Thymus (tissue), 11 donors: ENCODE results near the gene GLTP. TPM values are rescaled to one million over a fixed set of nuclear protein-coding genes. Genes with fewer than 3 reads are reported as not detected.

Source experiments
- DNase-seq, 9 donors: peaks; one replicate each; pipeline ENCODE4 v3.0.0-alpha.2; 2013; ENCODE audit warnings: low spot score in 9 of 9, low read depth in 6 of 9, missing footprints in 1 of 9
- H3K27ac ChIP-seq, 2 donors: one replicate each; pipeline ENCODE4 v1.5.1; 2013; ENCODE audit warnings: control low read depth in 1 of 2, low read depth in 1 of 2, low read length in 1 of 2, mild to moderate bottlenecking in 1 of 2, moderate library complexity in 1 of 2
- H3K27me3 ChIP-seq, 2 donors: one replicate each; pipeline ENCODE4 v1.5.1; 2013; ENCODE audit warnings: low read length in 1 of 2; ENCODE audit not compliant: control insufficient read depth in 2 of 2, insufficient read depth in 1 of 2
- H3K36me3 ChIP-seq, 2 donors: one replicate each; pipeline ENCODE4 v1.5.1; 2013; ENCODE audit warnings: low read length in 1 of 2, mild to moderate bottlenecking in 1 of 2, moderate library complexity in 1 of 2; ENCODE audit not compliant: control insufficient read depth in 2 of 2, insufficient read depth in 2 of 2
- H3K4me1 ChIP-seq, 2 donors: one replicate each; pipeline ENCODE4 v1.5.1; 2013; ENCODE audit warnings: low read length in 2 of 2; ENCODE audit not compliant: control insufficient read depth in 2 of 2, insufficient read depth in 2 of 2
- H3K4me3 ChIP-seq, 2 donors: one replicate each; pipeline ENCODE4 v1.5.1; 2013; ENCODE audit warnings: low read length in 2 of 2, control low read depth in 1 of 2, mild to moderate bottlenecking in 1 of 2
- H3K9me3 ChIP-seq, 2 donors: one replicate each; pipeline ENCODE4 v1.5.1; 2013; ENCODE audit warnings: low read length in 1 of 2, mild to moderate bottlenecking in 1 of 2; ENCODE audit not compliant: control insufficient read depth in 2 of 2, insufficient read depth in 1 of 2
- whole genome bisulfite sequencing: extraction: QIAGEN DNeasy Blood & Tissue Kit; methylation state at CpG from one replicate; pipeline ENCODE4 v1.1.7; 2013; 5-methylcytosine and 5-hydroxymethylcytosine counted together
- polyA plus RNA-seq: library from polyadenylated mRNA; stranded (reverse); fragments of 200-250 nt; gene quantifications from one replicate; pipeline ENCODE4 v1.2.3, GENCODE V29; 2013
- total RNA-seq: library from RNA; stranded (reverse); fragments of 120-200 nt; gene quantifications from one replicate; pipeline ENCODE4 v1.2.4, GENCODE V29; 2013
- donor health status: healthy.

Gene GLTP
- total and polyA plus RNA-seq, 2 donors: 20.7 to 78.5 TPM

DNA sequence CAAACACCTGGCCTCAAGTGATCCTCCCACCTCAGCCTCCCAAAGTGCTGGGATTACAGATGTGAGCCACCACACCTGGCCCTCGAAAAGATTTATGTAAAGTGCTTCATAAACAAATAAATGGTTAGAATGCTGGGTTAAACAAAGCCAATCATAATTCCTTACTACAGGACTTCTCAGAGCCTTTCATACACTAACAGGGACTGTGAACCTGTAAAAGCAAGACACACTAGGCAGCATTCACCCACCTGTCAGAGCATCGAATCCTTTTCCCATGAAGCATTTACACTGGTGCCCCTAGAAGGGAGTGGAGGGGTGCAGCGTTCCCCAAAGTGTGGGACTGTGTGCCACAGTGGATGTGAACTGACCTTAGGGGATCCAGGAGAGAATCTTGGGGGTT is 76.7 kb downstream of the GLTP start:
- DNase-seq: no peak
- Histone ChIP-seq H3K27me3 (no peaks in the 10 kb centered on the region), H3K9me3 (no peaks in the 10 kb centered on the region), H3K4me3 (no peak overlapping the region), H3K27ac (no peak overlapping the region), H3K36me3 (no peaks in the 10 kb centered on the region), H3K4me1 (no peaks in the 10 kb centered on the region)
- WGBS: 97% methylated on average over 3 of the region's 3 CpGs

DNA sequence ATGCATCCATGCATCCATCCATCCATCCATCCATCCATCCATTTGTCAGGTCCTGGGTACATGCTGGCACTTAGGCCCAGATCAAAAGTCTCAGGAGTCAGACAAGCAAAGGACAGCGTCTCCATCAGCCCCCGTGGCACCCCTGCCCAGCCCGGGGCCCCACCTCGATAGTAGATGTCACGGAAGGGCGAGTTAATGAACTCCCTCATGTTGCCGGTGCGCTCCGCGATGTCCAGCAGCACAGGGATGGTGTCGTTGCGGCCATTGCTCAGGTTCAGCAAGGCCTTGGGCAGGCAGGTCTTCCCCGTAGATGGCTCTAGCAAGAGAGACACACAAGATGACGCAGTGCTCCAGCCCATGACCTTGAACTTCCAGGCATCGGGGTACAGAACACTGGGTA is 77.5 kb downstream of the GLTP start:
- Histone ChIP-seq H3K27ac (no peak overlapping the region), H3K27me3 (no peaks in the 10 kb centered on the region), H3K36me3 (no peaks in the 10 kb centered on the region), H3K4me3 (no peak overlapping the region), H3K9me3 (no peaks in the 10 kb centered on the region), H3K4me1 (no peaks in the 10 kb centered on the region)
- WGBS: 96% methylated on average over 15 of the region's 15 CpGs
- DNase-seq: no peak

Other genes with a start within 250 kb of the GLTP start
- 0.71 TPM for gene FAM222A, start 166.7 kb downstream of the GLTP start, total RNA-seq
- gene FAM222A, start 166.7 kb downstream of the GLTP start, polyA plus RNA-seq: 0.78 TPM
- 0.19 TPM for gene TRPV4, start 47.1 kb downstream of the GLTP start, total RNA-seq
- 0.59 TPM for gene TRPV4, start 47.1 kb downstream of the GLTP start, polyA plus RNA-seq
- 8.0 TPM for gene TCHP, start 19.7 kb upstream of the GLTP start, total RNA-seq
- gene TCHP, start 19.7 kb upstream of the GLTP start, polyA plus RNA-seq: 10.0 TPM
- 41.9 TPM for gene GIT2, start 115.8 kb upstream of the GLTP start, total RNA-seq
- gene GIT2, start 115.8 kb upstream of the GLTP start, polyA plus RNA-seq: 37.6 TPM
- gene ANKRD13A, start 118.9 kb upstream of the GLTP start, total RNA-seq: 47.2 TPM
- 30.8 TPM for gene ANKRD13A, start 118.9 kb upstream of the GLTP start, polyA plus RNA-seq
- gene C12orf76, start 168.0 kb upstream of the GLTP start, total RNA-seq: 16.6 TPM
- gene C12orf76, start 168.0 kb upstream of the GLTP start, polyA plus RNA-seq: 21.5 TPM
- gene IFT81, start 243.8 kb upstream of the GLTP start, total RNA-seq: 8.0 TPM
- gene IFT81, start 243.8 kb upstream of the GLTP start, polyA plus RNA-seq: 7.3 TPM